GM23338 (cell line): ENCODE data around the gene EBNA1BP2. TPM values are rescaled to one million over a fixed set of nuclear protein-coding genes. Genes with fewer than 3 reads are reported as not detected.

Experiments
- ATAC-seq: fragments of 200-7000 bp; cut with Tn5 transposase; 3 replicates; pipeline ENCODE4 v1.9.1; 2020
- DNase-seq: peaks from one replicate; pipeline ENCODE4 v3.0.0-alpha.2; 2015; ENCODE audit warnings: low spot score
- H2AFZ ChIP-seq: fragments of 200-600 bp; sonication (generic); 2 replicates; pipeline ENCODE4 v1.8.0; 2016; ENCODE audit warnings: antibody characterized with exemption, mild to moderate bottlenecking, moderate library complexity
- H3F3A ChIP-seq: fragments of 200-600 bp; sonication (generic); replicated peaks from 2 replicates; pipeline ENCODE4 v1.8.0; 2017; ENCODE audit warnings: antibody characterized with exemption, mixed run types, low read depth
- H3K27ac ChIP-seq: fragments of 200-600 bp; sonication (generic); 2 replicates; pipeline ENCODE4 v1.6.1; 2016; ENCODE audit warnings: low read depth
- H3K27me3 ChIP-seq: fragments of 200-600 bp; sonication (generic); 2 replicates; pipeline ENCODE4 v1.8.0; 2016; ENCODE audit warnings: mild to moderate bottlenecking, mixed run types, moderate library complexity; ENCODE audit not compliant: insufficient read depth
- H3K36me3 ChIP-seq: fragments of 200-600 bp; sonication (generic); 2 replicates; pipeline ENCODE4 v1.8.0; 2016; ENCODE audit warnings: mild to moderate bottlenecking; ENCODE audit not compliant: insufficient read depth
- H3K4me1 ChIP-seq: fragments of 200-600 bp; sonication (generic); 2 replicates; pipeline ENCODE4 v1.8.0; 2016; ENCODE audit warnings: mild to moderate bottlenecking, moderate library complexity; ENCODE audit not compliant: insufficient read depth
- H3K4me2 ChIP-seq: fragments of 200-600 bp; sonication (generic); 2 replicates; pipeline ENCODE4 v1.7.1; 2017; ENCODE audit warnings: mixed run types
- H3K4me3 ChIP-seq: fragments of 200-600 bp; sonication (generic); 2 replicates; pipeline ENCODE4 v1.6.1; 2016; ENCODE audit warnings: mixed run types
- H3K79me2 ChIP-seq: fragments of 200-600 bp; sonication (generic); replicated peaks from 2 replicates; pipeline ENCODE4 v1.8.0; 2017; ENCODE audit warnings: mild to moderate bottlenecking; ENCODE audit not compliant: insufficient read depth
- H3K9me2 ChIP-seq: fragments of 200-600 bp; sonication (generic); 2 replicates; pipeline ENCODE4 v1.8.0; 2017; ENCODE audit not compliant: insufficient read depth
- H4K20me1 ChIP-seq: fragments of 200-600 bp; sonication (generic); replicated peaks from 2 replicates; pipeline ENCODE4 v1.8.0; 2017; ENCODE audit warnings: mild to moderate bottlenecking; ENCODE audit not compliant: insufficient read depth
- H3K27ac Mint-ChIP-seq: 2 replicates; pipeline ENCODE4 v1.8.0; 2020; ENCODE audit warnings: inconsistent platforms, mild to moderate bottlenecking, moderate library complexity, mixed read lengths
- H3K27me3 Mint-ChIP-seq: 3 replicates; pipeline ENCODE4 v1.8.0; 2022; ENCODE audit warnings: low read depth, mild to moderate bottlenecking, moderate library complexity, mixed read lengths, inconsistent platforms; ENCODE audit not compliant: insufficient read depth, poor library complexity
- H3K36me3 Mint-ChIP-seq: 3 replicates; pipeline ENCODE4 v1.8.0; 2021; ENCODE audit warnings: low read depth, mild to moderate bottlenecking, inconsistent platforms, moderate library complexity, mixed read lengths
- H3K4me1 Mint-ChIP-seq: 3 replicates; pipeline ENCODE4 v1.8.0; 2020; ENCODE audit warnings: mild to moderate bottlenecking, inconsistent platforms, mixed read lengths
- H3K4me3 Mint-ChIP-seq: 3 replicates; pipeline ENCODE4 v1.8.0; 2021; ENCODE audit warnings: moderate library complexity, mild to moderate bottlenecking, inconsistent platforms, mixed read lengths
- H3K9me3 Mint-ChIP-seq: 3 replicates; pipeline ENCODE4 v1.8.0; 2020; ENCODE audit warnings: moderate library complexity, mild to moderate bottlenecking, inconsistent platforms, mixed read lengths
- CREB1 ChIP-seq: fragments of 250-450 bp; sonication (Bioruptor Pico); IDR thresholded peaks from 2 replicates; pipeline ENCODE4 v1.5.0; 2020; ENCODE audit warnings: low read depth, mild to moderate bottlenecking, moderate library complexity
- CTCF ChIP-seq, 2 experiments: fragments of 200-600 bp in 1 of 2; sonication (generic) in 1 of 2; conservative IDR thresholded peaks; 2 replicates each; pipeline versions ENCODE4 v1.5.1 to v1.6.1; 2016 to 2017; ENCODE audit warnings: antibody characterized with exemption in 2 of 2, low read depth in 2 of 2, mild to moderate bottlenecking in 2 of 2, moderate library complexity in 1 of 2
- ETS1 ChIP-seq: IDR thresholded peaks from 2 replicates; pipeline ENCODE4 v1.6.1; 2016; ENCODE audit warnings: antibody characterized with exemption
- EZH2phosphoT487 ChIP-seq: fragments of 200-600 bp; sonication (generic); IDR thresholded peaks from one replicate; pipeline ENCODE4 v1.8.1; 2018; ENCODE audit warnings: antibody characterized with exemption; ENCODE audit not compliant: unreplicated experiment
- JUNB ChIP-seq: IDR thresholded peaks from one replicate; pipeline ENCODE4 v1.6.1; 2016; ENCODE audit warnings: antibody characterized with exemption; ENCODE audit not compliant: unreplicated experiment
- NANOG ChIP-seq: IDR thresholded peaks from 2 replicates; pipeline ENCODE4 v1.6.1; 2016; ENCODE audit warnings: antibody characterized with exemption, borderline replicate concordance
- REST ChIP-seq: IDR thresholded peaks from one replicate; pipeline ENCODE4 v1.6.1; 2018; ENCODE audit warnings: antibody characterized with exemption; ENCODE audit not compliant: unreplicated experiment
- STAT1 ChIP-seq: IDR thresholded peaks from one replicate; pipeline ENCODE4 v1.6.1; 2016; ENCODE audit warnings: antibody characterized with exemption; ENCODE audit not compliant: unreplicated experiment
- ZNF331 ChIP-seq: fragments of 250-450 bp; sonication (Bioruptor Pico); IDR thresholded peaks from 2 replicates; pipeline ENCODE4 v1.5.0; 2020; ENCODE audit warnings: low read depth, mild to moderate bottlenecking, moderate library complexity
- polyA plus RNA-seq: library from polyadenylated mRNA; unstranded; fragments of >200 nt; fragmentation: Nextera tagmentation; extraction: Ambion mirVana; gene quantifications from 2 replicates; pipeline ENCODE4 v1.2.1, GENCODE V29; 2016
- total RNA-seq: library from RNA; depleted of rRNA; stranded (reverse); fragments of >200 nt; shearing (Covaris generic); gene quantifications from 2 replicates; pipeline ENCODE4 v1.2.3, GENCODE V29; 2014

The EBNA1BP2 gene
- total and polyA plus RNA-seq, 2 experiments from 2014 or later, result 130 to 249 TPM

GRCh38 chr1:43197343-43198127 is 25.4 kb upstream of the EBNA1BP2 start:
- H2AFZ ChIP-seq, result no peak overlapping the region
- H3K27ac ChIP-seq, result no peak overlapping the region
- Mint-ChIP-seq H3K27me3 (no peaks in the 10 kb centered on the region), H3K4me1 (no peaks in the 10 kb centered on the region; the same call in 2 of the 3 replicates), H3K27ac (no peak overlapping the region), H3K36me3 (no peaks in the 10 kb centered on the region), H3K4me3 (no peak overlapping the region), H3K9me3 (peaks cover 2% of the 10 kb centered on the region; the same call in 1 of the 3 replicates)
- no peaks in the 10 kb centered on the region for H3K36me3 ChIP-seq
- no peaks in the 10 kb centered on the region for H3K27me3 ChIP-seq
- ATAC-seq, result peak; percentile 77
- H3F3A ChIP-seq, result 0 out of 2 replicates have a peak, but pooled peaks cover 3% of the 10 kb centered on the region
- no peaks in the 10 kb centered on the region for H4K20me1 ChIP-seq
- no peak overlapping the region for H3K4me2 ChIP-seq
- H3K79me2 ChIP-seq, result no peaks in the 10 kb centered on the region
- DNase-seq, result peak; percentile 32
- TF ChIP-seq CTCF (conservative IDR thresholded peaks at IDR 0.05; ENCODE audit: low read depth in 2 of 2) (peak in 1 of 2 experiments; percentile 51; a peak in 2 of 4 replicates), ZNF331 (no peak)
- 0 out of 2 replicates have a peak, but pooled peaks cover 3% of the 10 kb centered on the region for H3K9me2 ChIP-seq
- no peak overlapping the region for H3K4me3 ChIP-seq
- no peaks in the 10 kb centered on the region for H3K4me1 ChIP-seq

GRCh38 chr1:43194509-43194908 is 22.4 kb upstream of the EBNA1BP2 start:
- H3K4me3 Mint-ChIP-seq, result no peak overlapping the region
- H3K27ac Mint-ChIP-seq, result no peak overlapping the region
- Histone ChIP-seq H3K27ac (no peak overlapping the region), H4K20me1 (no peaks in the 10 kb centered on the region), H3K4me2 (no peak overlapping the region), H3K4me3 (no peak overlapping the region), H3K79me2 (no peaks in the 10 kb centered on the region), H3F3A (0 out of 2 replicates have a peak, but pooled peaks cover 3% of the 10 kb centered on the region), H2AFZ (no peak overlapping the region), H3K36me3 (no peaks in the 10 kb centered on the region), H3K27me3 (no peaks in the 10 kb centered on the region), H3K9me2 (no peaks in the 10 kb centered on the region), H3K4me1 (no peaks in the 10 kb centered on the region)
- H3K4me1 Mint-ChIP-seq, result no peaks in the 10 kb centered on the region; the same call in 2 of the 3 replicates
- H3K36me3 Mint-ChIP-seq, result no peaks in the 10 kb centered on the region
- DNase-seq (no peak), ATAC-seq (no peak)
- peaks cover 6% of the 10 kb centered on the region; the same call in 1 of the 3 replicates for H3K9me3 Mint-ChIP-seq
- H3K27me3 Mint-ChIP-seq, result no peaks in the 10 kb centered on the region
- TF ChIP-seq ETS1 (no peak), STAT1 (no peak), CREB1 (no peak), JUNB (no peak), EZH2phosphoT487 (no peak), NANOG (no peak), REST (no peak)
